HG02852 (cell line): ENCODE measurements around the gene HDAC7.

Experiments used
- ATAC-seq: cut with Tn5 transposase; IDR thresholded peaks from one replicate; pipeline ENCODE4 v1.9.1; 2021; ENCODE audit warnings: mild to moderate bottlenecking, moderate library complexity; ENCODE audit not compliant: unreplicated experiment

HDAC7 gene

GRCh38 chr12:47819896-47820630 is at the start of gene HDAC7:
Gene HDAC7, minus strand, starts transcription at chr12:47819903. Its CDS starts 118 bp downstream, at chr12:47819785.
- ATAC-seq: peak; percentile 50

GRCh38 chr12:47868552-47869031 is 48.9 kb upstream of the HDAC7 start:
- ATAC-seq: peak; percentile 82

- ATAC-seq: peak; percentile 20
Measured at GRCh38 chr12:47868041-47868440, 48.3 kb upstream of the HDAC7 start.

GRCh38 chr12:47867495-47867941 is 47.8 kb upstream of the HDAC7 start:
- ATAC-seq: no peak

GRCh38 chr12:47864646-47865235 is 45.0 kb upstream of the HDAC7 start:
- ATAC-seq: no peak

- ATAC-seq: no peak
Measured at GRCh38 chr12:47863985-47864384, 44.3 kb upstream of the HDAC7 start.

GRCh38 chr12:47863467-47863866 is 43.8 kb upstream of the HDAC7 start:
- no peak for ATAC-seq

- ATAC-seq: no peak
Measured at GRCh38 chr12:47862881-47863280, 43.2 kb upstream of the HDAC7 start.

GRCh38 chr12:47862167-47862750 is 42.6 kb upstream of the HDAC7 start:
- ATAC-seq: no peak

GRCh38 chr12:47860873-47861272 is 41.2 kb upstream of the HDAC7 start:
- ATAC-seq: no peak

- ATAC-seq: no peak
Measured at GRCh38 chr12:47860279-47860841, 40.7 kb upstream of the HDAC7 start.

- ATAC-seq: no peak
Measured at GRCh38 chr12:47858511-47859266, 39.0 kb upstream of the HDAC7 start.

- ATAC-seq: no peak
Measured at GRCh38 chr12:47856721-47857575, 37.2 kb upstream of the HDAC7 start.

- ATAC-seq: no peak
Measured at GRCh38 chr12:47856094-47856493, 36.4 kb upstream of the HDAC7 start.

GRCh38 chr12:47855502-47855901 is 35.8 kb upstream of the HDAC7 start:
- ATAC-seq: no peak

- no peak for ATAC-seq
Measured at GRCh38 chr12:47854531-47854930, 34.8 kb upstream of the HDAC7 start.

GRCh38 chr12:47852096-47852571 is 32.4 kb upstream of the HDAC7 start:
- ATAC-seq: no peak

GRCh38 chr12:47851303-47851952 is 31.7 kb upstream of the HDAC7 start:
- no peak for ATAC-seq
